GM13976 (cell line): ENCODE results near the gene NKD1.
"Not testable (repeated sequence)": the region's sequence is repeated elsewhere in the genome, so short reads cannot be mapped to it uniquely, and the experiment has no call there.

ENCODE experiments used
- DNase-seq: peaks from one replicate; pipeline ENCODE4 v3.0.0; 2012; ENCODE audit warnings: low spot score
- in situ Hi-C: fragments of 300-500 bp; cut with MboI; formaldehyde crosslinking; loops from one replicate; pipeline ENCODE4 v1.12.0; 2022; ENCODE audit warnings: low sequenced_read_pairs, mixed read lengths, inconsistent platforms; ENCODE audit not compliant: unreplicated experiment
- TF ChIP-seq, protein P1 (sequence below): IDR thresholded peaks from 2 replicates; pipeline ENCODE4 v1.5.1; 2012; ENCODE audit warnings: borderline replicate concordance, mild to moderate bottlenecking; ENCODE audit not compliant: insufficient read depth; ENCODE audit errors: extremely low read depth, missing control alignments, control extremely low read depth

The NKD1 gene

DNA sequence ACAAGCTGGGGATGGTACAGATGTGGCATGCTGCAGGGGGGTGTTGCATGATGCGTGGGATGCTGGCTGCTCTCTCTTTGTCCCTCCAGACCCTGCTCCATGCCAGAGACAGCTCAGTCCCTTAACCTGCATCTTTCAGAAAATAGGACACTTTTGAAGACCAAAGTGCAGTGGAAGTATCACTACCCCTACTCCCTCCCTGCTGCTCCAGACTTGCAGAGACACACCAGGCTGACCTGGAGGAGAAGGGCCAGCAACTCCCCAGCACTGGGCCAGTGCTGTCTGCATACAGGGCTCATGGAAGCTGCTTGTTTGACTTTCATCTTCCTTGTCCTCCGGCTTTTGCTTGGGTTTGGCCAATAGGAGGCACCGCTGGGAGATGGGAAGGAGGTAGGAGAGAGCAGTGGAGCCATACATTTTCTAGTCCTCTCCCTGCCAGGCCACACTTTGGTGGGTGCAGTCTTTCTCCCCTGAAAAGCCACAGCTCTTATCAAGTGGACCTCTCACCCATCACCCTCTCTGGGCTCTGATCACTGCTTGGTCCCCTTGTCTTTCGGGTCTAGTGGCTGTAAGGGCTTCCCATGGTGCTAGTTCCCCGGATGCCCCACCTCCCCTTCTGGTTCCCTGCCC, 46.1 kb upstream of the NKD1 start:
- in situ Hi-C loops: loop anchor here (25.0 kb wide), 1 partner anchor 290 kb away; no protein-coding TSS in a partner anchor
- DNase-seq: no peak
- TF ChIP-seq, protein P1, sequence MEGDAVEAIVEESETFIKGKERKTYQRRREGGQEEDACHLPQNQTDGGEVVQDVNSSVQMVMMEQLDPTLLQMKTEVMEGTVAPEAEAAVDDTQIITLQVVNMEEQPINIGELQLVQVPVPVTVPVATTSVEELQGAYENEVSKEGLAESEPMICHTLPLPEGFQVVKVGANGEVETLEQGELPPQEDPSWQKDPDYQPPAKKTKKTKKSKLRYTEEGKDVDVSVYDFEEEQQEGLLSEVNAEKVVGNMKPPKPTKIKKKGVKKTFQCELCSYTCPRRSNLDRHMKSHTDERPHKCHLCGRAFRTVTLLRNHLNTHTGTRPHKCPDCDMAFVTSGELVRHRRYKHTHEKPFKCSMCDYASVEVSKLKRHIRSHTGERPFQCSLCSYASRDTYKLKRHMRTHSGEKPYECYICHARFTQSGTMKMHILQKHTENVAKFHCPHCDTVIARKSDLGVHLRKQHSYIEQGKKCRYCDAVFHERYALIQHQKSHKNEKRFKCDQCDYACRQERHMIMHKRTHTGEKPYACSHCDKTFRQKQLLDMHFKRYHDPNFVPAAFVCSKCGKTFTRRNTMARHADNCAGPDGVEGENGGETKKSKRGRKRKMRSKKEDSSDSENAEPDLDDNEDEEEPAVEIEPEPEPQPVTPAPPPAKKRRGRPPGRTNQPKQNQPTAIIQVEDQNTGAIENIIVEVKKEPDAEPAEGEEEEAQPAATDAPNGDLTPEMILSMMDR: no peak

DNA sequence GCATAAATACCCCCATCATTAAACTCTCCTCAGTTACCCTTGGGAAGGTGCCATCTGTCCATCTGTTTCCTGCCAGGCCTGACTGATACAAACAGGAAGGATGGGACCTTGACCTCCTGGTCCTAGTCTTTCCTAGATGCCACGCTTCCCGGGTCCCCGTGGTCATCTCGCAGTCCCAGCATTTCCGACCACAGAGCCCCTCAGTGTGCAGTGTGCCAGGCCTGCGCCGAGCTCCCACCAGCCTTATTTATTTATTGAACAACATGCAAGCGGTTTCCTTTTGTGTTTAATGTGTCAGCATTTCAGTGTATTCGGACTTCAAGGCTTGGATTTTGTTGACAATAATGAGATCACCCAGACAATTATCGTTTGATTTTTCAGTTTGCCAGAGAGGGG, 45.6 kb upstream of the NKD1 start:
- in situ Hi-C loops: loop anchor here (25.0 kb wide), 1 partner anchor 290 kb away; no protein-coding TSS in a partner anchor
- TF ChIP-seq, protein P1: no peak

DNA sequence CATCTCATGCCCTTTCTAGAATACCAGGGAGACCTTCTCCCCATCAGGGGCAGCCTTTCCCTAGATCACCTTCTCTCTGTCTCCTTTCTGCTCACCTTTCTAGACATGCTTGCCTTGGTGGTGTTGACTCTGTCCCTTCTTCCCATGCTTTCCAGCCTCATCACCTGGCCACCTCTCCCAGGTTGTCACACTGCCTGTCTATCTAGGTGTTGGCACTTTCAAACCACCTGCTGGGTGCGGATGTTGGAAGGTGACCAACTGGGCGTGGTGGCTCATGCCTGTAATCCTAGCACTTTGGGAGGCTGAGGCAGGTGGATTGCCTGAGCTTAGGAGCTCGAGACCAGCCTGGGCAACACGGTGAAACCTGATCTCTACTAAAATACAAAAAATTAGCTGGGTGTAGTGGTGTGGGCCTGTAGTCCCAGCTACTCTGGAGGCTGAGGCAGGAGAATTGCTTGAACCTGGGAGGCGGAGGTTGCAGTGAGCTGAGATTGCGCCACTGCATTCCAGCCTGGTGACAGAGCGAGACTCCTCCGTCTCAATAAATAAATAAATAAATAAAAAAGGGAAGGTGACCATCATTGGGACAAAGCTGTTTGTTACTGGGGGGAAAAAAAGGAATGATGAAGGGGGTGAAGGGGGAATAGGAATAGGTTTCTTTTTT, 44.2 kb upstream of the NKD1 start:
- DNase-seq: not testable (repeated sequence)
- in situ Hi-C loops: loop anchor here (25.0 kb wide), 1 partner anchor 292 kb away; no protein-coding TSS in a partner anchor

More for the DNA sequence above, 45.6 kb upstream of the NKD1 start:
- no peak for DNase-seq

DNA sequence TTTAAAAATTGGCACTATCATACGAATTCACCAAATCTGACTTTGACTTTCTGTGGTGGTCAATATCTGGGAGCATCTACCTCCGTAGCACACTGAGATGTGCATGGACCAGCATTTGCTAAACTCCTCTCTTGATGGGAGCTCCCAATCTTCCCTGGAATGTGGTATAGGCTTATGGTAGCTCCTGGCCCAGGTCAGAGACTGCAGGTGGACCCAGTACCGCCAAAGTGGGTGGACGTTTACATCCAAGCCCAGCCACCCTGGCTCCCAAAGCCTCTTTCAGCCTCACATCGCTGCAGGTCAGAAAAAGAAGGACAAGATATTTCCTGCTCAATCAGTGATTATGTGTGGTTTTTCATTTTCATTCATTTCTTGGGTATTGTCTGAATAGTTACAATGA, 43.1 kb upstream of the NKD1 start:
- in situ Hi-C loops: loop anchor here (25.0 kb wide), 1 partner anchor 293 kb away; no protein-coding TSS in a partner anchor
- TF ChIP-seq, protein P1: no peak
- DNase-seq: no peak

DNA sequence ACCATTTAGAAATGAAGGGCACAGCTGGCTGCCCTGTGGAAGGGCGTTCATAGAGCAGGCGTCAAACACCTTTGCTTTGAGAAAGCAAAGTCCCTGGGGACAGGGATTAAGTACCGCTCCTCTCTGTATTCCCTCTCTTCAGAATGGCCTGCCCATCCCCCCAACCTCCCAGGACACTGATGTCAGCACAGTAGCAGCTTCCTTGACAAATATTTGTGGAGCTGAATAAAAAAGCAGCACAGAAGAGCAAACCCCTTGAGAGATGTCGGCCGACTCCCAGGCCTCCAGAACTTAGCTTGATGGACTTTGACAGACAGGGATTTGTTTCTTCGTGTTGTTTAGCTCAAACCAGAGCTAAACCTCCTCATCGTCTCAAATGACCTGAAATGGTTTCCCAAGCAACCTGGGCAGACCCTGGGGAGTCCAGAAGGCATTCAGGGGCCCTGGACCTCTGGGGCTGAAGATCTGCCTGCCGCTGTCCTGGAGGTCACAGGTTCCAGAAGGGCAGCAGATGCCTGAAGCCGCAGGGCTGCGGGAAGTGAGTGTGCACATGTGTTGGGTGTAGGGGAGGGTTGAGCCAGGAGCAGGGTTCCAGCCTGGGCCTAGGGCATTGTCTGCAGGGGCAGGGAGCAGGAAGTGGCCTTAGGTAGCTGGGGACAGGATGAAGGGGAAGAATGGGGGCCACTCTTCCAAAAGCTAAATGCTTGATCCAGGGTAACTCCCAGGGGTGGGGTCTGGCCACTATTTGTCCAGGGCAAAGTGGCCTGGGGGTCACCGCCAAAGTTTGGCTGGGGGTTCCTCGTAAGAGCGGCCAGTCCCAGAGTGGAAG, 42.3 kb upstream of the NKD1 start:
- DNase-seq: no peak
- in situ Hi-C loops: loop anchor here (25.0 kb wide), 1 partner anchor 294 kb away; no protein-coding TSS in a partner anchor
- TF ChIP-seq, protein P1: no peak

DNA sequence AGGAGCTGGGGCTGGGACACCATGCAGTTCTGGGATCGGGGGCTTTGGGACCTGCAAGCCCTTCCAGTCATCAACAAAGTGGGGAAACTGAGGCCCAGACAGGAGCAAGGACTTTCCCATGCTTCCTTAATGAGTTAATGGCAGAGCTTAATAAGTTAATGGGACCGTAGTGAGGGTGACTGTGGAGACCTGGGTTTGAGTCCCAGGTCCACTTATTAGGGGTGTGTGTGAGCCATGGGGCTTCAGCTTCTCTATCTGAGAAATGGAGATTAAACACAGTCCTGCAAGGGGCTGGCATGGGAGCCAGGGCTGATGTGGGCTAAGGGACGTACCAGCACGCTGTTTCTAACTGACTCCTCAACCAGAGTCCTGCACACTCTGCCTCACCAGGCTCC, 41.7 kb upstream of the NKD1 start:
- in situ Hi-C loops: loop anchor here (25.0 kb wide), 1 partner anchor 294 kb away; no protein-coding TSS in a partner anchor
- TF ChIP-seq, protein P1: no peak
- DNase-seq: no peak
